Tibial artery (tissue), 4 donors: ENCODE data around the gene COLEC12.

Experiments used
- DNase-seq, 2 donors: peaks; one replicate each; pipeline ENCODE4 v3.0.0-alpha.2; 2019
- H3K27ac ChIP-seq, 2 donors: fragments of 200-600 bp; sonication (generic) in 1 of 2; 1 replicate in 1 of 2; 2 replicates in 1 of 2; pipeline ENCODE4 v1.5.1; 2018 to 2019; ENCODE audit warnings: mild to moderate bottlenecking in 1 of 2
- H3K27me3 ChIP-seq, 2 donors: fragments of 200-600 bp; sonication (generic) in 1 of 2; one replicate each; pipeline versions ENCODE4 v1.5.1 to v1.6.0; 2016 to 2019
- H3K36me3 ChIP-seq, 3 donors: fragments of 200-600 bp; sonication (generic) in 2 of 3; one replicate each; pipeline ENCODE4 v1.5.1; 2016 to 2019; ENCODE audit warnings: mild to moderate bottlenecking in 2 of 3
- H3K4me1 ChIP-seq, 4 donors: fragments of 200-600 bp; sonication (generic) in 2 of 4; 1 replicate in 3 of 4; 2 replicates in 1 of 4; pipeline ENCODE4 v1.5.1; 2016 to 2019
- H3K4me3 ChIP-seq, 2 donors: fragments of 200-600 bp; sonication (generic) in 1 of 2; 1 replicate in 1 of 2; 2 replicates in 1 of 2; pipeline ENCODE4 v1.5.1; 2018 to 2019; ENCODE audit warnings: mild to moderate bottlenecking in 2 of 2
- H3K9me3 ChIP-seq, 3 donors: fragments of 200-600 bp; sonication (generic) in 1 of 3; one replicate each; pipeline ENCODE4 v1.5.1; 2016 to 2019
- intact Hi-C: fragments of 100-400 bp; cut with DNase I; formaldehyde crosslinking; loops from one replicate; pipeline ENCODE4 v1.15.0; 2023; ENCODE audit warnings: low total_unique reads
- TF ChIP-seq, protein P1 (sequence below), 2 experiments: fragments of 200-600 bp in 1 of 2; fragments of 450-650 bp in 1 of 2; IDR thresholded peaks; one replicate each; pipeline ENCODE4 v1.5.1; 2017 to 2019; ENCODE audit warnings: antibody characterized with exemption in 2 of 2, mild to moderate bottlenecking in 1 of 2, moderate library complexity in 1 of 2

Gene COLEC12

DNA sequence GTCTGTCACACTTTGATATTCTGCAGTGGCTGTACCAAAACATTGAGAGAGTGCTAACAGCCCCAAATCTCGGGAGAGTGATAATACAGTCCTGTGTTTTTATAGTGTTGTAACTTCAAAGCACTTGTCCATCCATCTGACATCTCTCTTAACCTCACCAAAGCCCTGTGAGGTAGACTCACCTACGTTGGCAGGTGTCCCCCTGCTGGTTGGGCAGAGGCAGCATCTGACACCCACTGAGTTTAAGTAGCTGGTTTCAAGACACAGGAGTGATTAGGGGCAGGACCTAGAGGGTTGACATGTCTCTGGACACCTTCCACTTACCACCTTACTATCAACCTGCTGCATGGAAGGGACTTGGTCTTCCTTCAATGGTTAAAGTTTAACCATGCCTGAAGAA, 22.9 kb downstream of the COLEC12 start:
- intact Hi-C loops: no loop called here
- Histone ChIP-seq H3K9me3 (no peaks in the 10 kb centered on the region), H3K4me3 (no peak overlapping the region), H3K27me3 (no peaks in the 10 kb centered on the region), H3K4me1 (peaks cover 0 to 26% (median 8%) of the 10 kb centered on the region in 4 donors), H3K27ac (no peak overlapping the region), H3K36me3 (no peaks in the 10 kb centered on the region)
- DNase-seq: no peak
- TF ChIP-seq, protein P1, sequence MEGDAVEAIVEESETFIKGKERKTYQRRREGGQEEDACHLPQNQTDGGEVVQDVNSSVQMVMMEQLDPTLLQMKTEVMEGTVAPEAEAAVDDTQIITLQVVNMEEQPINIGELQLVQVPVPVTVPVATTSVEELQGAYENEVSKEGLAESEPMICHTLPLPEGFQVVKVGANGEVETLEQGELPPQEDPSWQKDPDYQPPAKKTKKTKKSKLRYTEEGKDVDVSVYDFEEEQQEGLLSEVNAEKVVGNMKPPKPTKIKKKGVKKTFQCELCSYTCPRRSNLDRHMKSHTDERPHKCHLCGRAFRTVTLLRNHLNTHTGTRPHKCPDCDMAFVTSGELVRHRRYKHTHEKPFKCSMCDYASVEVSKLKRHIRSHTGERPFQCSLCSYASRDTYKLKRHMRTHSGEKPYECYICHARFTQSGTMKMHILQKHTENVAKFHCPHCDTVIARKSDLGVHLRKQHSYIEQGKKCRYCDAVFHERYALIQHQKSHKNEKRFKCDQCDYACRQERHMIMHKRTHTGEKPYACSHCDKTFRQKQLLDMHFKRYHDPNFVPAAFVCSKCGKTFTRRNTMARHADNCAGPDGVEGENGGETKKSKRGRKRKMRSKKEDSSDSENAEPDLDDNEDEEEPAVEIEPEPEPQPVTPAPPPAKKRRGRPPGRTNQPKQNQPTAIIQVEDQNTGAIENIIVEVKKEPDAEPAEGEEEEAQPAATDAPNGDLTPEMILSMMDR (IDR thresholded peaks at IDR 0.05): no peak

DNA sequence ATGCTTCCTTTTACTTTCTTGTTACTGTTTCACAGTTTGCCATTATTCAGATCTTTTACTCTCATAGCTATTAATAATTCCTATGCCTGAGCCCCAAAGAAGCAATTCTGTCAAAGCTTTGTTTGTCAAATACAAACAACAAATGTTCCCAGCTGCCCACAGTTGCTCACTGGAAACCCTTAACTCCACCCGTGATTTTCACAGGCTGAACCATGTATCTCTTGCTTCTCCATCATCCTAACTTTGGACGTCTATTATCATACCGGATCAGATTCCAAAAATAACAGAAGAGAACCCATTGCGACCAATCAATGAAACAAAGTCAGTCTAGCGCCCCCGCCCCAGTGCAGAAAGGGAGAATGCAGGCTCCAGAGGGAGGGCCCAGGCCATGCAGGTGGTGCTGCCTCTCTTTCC, 24.2 kb downstream of the COLEC12 start:
- DNase-seq: no peak

DNA sequence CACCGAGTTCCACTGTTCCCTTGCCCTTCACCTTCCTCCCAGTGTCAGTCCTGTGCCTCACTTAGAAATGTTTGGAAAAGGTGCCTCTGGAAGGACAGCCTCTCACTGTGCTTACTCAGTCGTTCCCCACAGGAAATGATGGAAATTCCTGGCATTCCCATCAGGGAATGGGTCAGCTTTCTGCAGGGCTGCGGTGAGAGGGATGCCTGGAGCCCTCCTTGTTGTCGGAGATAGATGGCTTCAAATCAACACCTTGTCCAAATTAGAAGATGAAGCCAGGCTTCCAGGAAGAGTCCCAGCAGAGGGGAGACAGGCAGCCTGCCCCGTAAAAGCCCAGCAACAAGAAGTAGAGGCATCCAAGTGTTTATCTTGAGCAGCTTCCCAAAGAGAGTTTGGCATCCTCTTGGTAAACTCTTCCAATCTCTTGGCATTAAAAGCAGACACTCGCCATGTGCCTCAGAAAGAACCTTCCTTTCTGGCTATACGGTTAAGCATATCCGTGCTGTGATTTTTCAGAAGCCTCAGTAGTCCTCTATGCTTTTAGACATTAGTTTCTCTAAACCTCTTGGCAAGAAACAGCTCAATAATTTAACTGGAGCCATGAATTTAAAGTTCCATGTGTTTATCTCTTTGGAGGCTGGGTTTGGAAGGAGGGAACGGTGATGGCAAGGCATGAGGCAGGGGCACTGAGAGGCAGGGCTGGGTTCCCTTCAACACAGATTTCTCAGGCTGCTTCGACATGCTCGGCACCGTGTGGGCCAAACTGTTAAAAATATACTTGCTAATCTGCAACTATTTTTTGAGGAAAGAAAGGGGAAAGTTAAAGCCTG, 25.1 kb downstream of the COLEC12 start:
- Histone ChIP-seq H3K9me3 (no peaks in the 10 kb centered on the region), H3K4me3 (no peak overlapping the region), H3K4me1 (peaks cover 0 to 26% (median 8%) of the 10 kb centered on the region in 4 donors), H3K27me3 (no peaks in the 10 kb centered on the region), H3K36me3 (no peaks in the 10 kb centered on the region), H3K27ac (peak overlapping the region; percentile 29 to 47)
- TF ChIP-seq, protein P1 (IDR thresholded peaks at IDR 0.05): no peak
- DNase-seq: no peak
- intact Hi-C loops: no loop called here

More for the DNA sequence above, 24.2 kb downstream of the COLEC12 start:
- TF ChIP-seq, protein P1 (IDR thresholded peaks at IDR 0.05): no peak
- Histone ChIP-seq H3K27ac (peak overlapping the region; percentile 29 to 47), H3K9me3 (no peaks in the 10 kb centered on the region), H3K4me1 (peaks cover 0 to 26% (median 8%) of the 10 kb centered on the region in 4 donors), H3K36me3 (no peaks in the 10 kb centered on the region), H3K4me3 (no peak overlapping the region), H3K27me3 (no peaks in the 10 kb centered on the region)
- intact Hi-C loops: no loop called here

DNA sequence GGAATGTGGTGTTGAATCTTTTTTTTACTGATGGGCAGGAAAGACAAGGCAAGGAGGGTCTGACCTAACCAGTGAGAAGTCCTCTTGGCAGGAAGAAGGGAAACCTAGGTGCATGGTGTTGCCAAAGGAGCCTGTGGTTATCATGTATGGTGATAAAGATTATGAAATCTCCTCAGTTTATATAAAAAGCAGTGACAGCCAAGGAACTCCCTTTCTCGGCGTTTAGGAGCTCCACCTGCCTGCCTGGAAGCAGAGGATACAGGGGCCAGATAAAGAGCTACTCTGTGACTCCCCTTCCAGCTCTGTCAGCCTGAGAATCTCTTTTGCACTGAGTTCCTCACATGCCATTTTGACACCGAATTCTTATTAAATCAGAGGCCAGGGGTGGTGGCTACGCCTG, 26.1 kb downstream of the COLEC12 start:
- H3K4me3 ChIP-seq: no peak overlapping the region
- no peaks in the 10 kb centered on the region for H3K36me3 ChIP-seq
- intact Hi-C loops: no loop called here
- H3K4me1 ChIP-seq: peaks cover 0 to 26% (median 8%) of the 10 kb centered on the region in 4 donors
- no peaks in the 10 kb centered on the region for H3K9me3 ChIP-seq
- no peak overlapping the region for H3K27ac ChIP-seq
- TF ChIP-seq, protein P1 (IDR thresholded peaks at IDR 0.05): no peak
- H3K27me3 ChIP-seq: no peaks in the 10 kb centered on the region
- no peak for DNase-seq

DNA sequence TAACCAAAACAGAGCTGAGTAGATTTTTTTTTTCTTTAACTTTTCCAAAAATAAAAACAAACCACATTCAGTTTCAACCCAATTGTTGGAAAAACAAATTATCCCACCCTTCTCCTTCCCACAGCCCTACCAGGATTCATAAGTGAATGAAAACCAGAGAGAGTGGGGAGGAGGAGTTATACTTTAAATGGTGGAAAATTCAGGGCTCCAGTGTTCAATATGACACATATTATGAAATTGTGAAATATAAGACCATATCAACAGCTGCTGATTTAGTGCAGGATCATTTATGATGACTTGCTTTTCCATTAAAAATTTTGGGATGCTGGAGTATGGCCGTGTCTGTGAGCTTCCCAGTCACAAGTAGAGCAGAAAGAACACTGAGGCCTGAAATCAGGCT, 26.7 kb downstream of the COLEC12 start:
- Histone ChIP-seq H3K27me3 (no peaks in the 10 kb centered on the region), H3K27ac (no peak overlapping the region)
- intact Hi-C loops: no loop called here

More for the DNA sequence above, 26.7 kb downstream of the COLEC12 start:
- Histone ChIP-seq H3K4me1 (peaks cover 0 to 22% (median 8%) of the 10 kb centered on the region in 4 donors), H3K9me3 (no peaks in the 10 kb centered on the region), H3K4me3 (no peak overlapping the region), H3K36me3 (no peaks in the 10 kb centered on the region)
- no peak for DNase-seq
- TF ChIP-seq, protein P1 (IDR thresholded peaks at IDR 0.05): no peak
